WERI-Rb-1 (cell line): ENCODE measurements around the gene IP6K2.
A peak's percentile ranks its signal among the peaks of the same experiment; 100 is the strongest.

Source experiments
- DNase-seq: peaks from one replicate; pipeline ENCODE4 v3.0.0-alpha.2; 2020
- H3K27ac ChIP-seq: fragments of 250-450 bp; sonication (Bioruptor Pico); 2 replicates; pipeline ENCODE4 v1.5.1; 2020; ENCODE audit warnings: mild to moderate bottlenecking, moderate library complexity
- H3K27me3 ChIP-seq: fragments of 250-450 bp; sonication (Bioruptor Pico); 2 replicates; pipeline ENCODE4 v1.5.1; 2021; ENCODE audit warnings: mild to moderate bottlenecking, low read depth, moderate library complexity; ENCODE audit not compliant: insufficient read depth, severe bottlenecking
- H3K36me3 ChIP-seq: fragments of 250-450 bp; sonication (Bioruptor Pico); 2 replicates; pipeline ENCODE4 v1.5.1; 2020; ENCODE audit warnings: mild to moderate bottlenecking, moderate library complexity
- H3K4me3 ChIP-seq: 2 replicates; pipeline ENCODE4 v1.5.1; 2011; ENCODE audit warnings: low read depth, mild to moderate bottlenecking, control low read depth, low read length
- H3K9me3 ChIP-seq: fragments of 250-450 bp; sonication (Bioruptor Pico); 2 replicates; pipeline ENCODE4 v1.5.1; 2021; ENCODE audit warnings: mild to moderate bottlenecking, moderate library complexity; ENCODE audit not compliant: severe bottlenecking
- TF ChIP-seq, protein P1 (sequence below): IDR thresholded peaks from 2 replicates; pipeline ENCODE4 v1.5.1; 2011; ENCODE audit warnings: low read depth, mild to moderate bottlenecking, control low read depth, inconsistent platforms, low read length

Gene IP6K2

DNA sequence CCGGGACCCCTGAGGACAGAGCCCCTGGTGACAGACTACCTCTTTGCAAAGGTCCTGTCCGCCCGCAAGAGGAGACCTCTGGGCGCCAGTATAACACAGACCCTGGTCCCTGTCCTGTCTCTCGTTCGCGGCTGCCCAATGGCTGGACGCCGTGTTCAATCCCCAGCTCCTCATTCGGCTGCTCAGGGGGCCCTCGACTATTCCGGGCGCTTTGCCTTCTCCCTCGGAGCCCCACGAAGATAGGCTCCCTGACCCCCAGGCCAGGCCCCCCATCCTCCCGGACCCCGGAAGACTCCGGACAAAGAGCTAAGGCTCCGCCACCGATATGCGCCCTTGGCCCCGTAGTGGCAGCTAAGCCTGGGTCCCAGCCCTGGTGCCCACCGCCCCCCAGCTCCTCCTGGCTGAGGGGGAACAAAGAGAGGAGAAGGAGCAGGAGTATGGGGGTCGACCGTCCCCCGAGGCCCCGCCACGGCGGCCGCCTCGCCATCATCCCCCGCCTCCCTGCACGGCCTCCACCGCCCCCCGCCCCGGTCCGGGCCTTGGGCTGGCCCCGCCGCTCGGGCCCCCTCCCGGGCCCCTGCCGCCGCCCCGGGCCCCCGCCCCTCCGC is 54.8 kb downstream of the IP6K2 start:
- Histone ChIP-seq H3K27me3 (no peaks in the 10 kb centered on the region), H3K27ac (peak overlapping the region; percentile 97), H3K36me3 (peaks cover 66% of the 10 kb centered on the region), H3K4me3 (peak overlapping the region; percentile 82), H3K9me3 (peaks cover 20% of the 10 kb centered on the region)
- TF ChIP-seq, protein P1, sequence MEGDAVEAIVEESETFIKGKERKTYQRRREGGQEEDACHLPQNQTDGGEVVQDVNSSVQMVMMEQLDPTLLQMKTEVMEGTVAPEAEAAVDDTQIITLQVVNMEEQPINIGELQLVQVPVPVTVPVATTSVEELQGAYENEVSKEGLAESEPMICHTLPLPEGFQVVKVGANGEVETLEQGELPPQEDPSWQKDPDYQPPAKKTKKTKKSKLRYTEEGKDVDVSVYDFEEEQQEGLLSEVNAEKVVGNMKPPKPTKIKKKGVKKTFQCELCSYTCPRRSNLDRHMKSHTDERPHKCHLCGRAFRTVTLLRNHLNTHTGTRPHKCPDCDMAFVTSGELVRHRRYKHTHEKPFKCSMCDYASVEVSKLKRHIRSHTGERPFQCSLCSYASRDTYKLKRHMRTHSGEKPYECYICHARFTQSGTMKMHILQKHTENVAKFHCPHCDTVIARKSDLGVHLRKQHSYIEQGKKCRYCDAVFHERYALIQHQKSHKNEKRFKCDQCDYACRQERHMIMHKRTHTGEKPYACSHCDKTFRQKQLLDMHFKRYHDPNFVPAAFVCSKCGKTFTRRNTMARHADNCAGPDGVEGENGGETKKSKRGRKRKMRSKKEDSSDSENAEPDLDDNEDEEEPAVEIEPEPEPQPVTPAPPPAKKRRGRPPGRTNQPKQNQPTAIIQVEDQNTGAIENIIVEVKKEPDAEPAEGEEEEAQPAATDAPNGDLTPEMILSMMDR: no peak
- no peak for DNase-seq

DNA sequence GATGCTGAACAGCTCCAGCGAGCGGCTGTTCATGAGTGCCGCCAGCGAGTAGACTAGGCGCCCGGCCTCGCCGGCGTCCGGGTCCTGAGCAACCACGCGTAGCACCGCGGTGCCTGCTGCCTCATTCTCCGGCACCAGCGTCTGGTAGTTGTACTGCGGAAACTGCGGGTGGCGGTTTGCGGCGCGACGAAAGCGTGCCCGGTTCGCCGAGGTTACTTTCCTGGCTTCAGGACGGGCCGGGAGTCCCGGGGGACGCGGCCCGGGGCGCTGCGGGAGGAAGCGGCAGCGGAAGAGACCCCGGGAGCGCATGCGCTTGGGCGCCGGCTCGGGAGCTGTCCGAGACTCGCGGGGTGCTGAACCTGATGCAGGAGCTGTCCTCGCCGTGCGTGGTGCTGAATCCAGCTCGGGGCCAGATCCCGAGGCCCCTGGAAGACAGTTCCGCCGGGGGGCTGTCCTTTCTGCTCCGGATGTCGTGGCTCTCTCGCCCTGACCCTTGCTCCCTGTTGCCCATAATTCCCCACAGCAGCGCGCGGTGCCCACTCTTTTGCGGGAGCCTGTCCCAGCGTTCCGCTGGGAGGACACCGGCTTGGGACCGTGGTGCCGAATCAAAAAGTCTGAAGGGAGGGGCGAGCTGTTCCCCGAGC is 55.4 kb downstream of the IP6K2 start:
- TF ChIP-seq, protein P1: no peak
- DNase-seq: no peak
- H3K36me3 ChIP-seq: peaks cover 67% of the 10 kb centered on the region
- no peaks in the 10 kb centered on the region for H3K27me3 ChIP-seq
- peaks cover 20% of the 10 kb centered on the region for H3K9me3 ChIP-seq
- H3K27ac ChIP-seq: peak overlapping the region; percentile 97
- peak overlapping the region; percentile 82 for H3K4me3 ChIP-seq

DNA sequence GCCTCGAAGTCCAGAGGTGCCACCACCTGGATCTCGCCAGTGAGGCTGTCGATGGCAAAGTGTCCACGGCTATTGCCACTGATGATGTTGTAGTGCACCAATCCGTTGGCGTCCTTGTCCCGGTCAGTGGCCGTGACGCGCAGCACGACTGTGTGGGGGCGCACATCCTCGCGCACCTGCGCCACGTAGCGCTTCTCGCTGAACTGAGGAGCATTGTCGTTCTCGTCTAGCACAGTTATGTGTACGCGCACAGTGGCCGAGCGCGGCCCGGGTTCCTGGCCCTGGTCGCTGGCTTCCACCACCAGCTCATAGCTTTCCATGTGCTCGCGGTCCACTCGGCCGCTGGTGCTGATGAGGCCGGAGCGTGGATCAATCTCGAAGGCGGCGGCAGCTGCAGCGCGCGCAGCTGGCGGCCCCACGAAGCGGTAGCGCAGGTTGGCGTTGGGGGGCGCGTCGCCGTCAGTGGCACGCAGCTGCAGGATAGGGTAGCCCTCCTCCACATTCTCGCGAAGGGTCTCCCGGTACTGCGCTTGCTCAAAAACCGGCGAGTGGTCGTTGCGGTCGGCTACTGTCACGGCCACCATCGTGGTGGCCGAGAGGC is 56.1 kb downstream of the IP6K2 start:
- no peak for DNase-seq
- H3K27ac ChIP-seq: no peak overlapping the region
- no peak overlapping the region for H3K4me3 ChIP-seq
- peaks cover 67% of the 10 kb centered on the region for H3K36me3 ChIP-seq
- TF ChIP-seq, protein P1: no peak
- peaks cover 20% of the 10 kb centered on the region for H3K9me3 ChIP-seq
- H3K27me3 ChIP-seq: no peaks in the 10 kb centered on the region

DNA sequence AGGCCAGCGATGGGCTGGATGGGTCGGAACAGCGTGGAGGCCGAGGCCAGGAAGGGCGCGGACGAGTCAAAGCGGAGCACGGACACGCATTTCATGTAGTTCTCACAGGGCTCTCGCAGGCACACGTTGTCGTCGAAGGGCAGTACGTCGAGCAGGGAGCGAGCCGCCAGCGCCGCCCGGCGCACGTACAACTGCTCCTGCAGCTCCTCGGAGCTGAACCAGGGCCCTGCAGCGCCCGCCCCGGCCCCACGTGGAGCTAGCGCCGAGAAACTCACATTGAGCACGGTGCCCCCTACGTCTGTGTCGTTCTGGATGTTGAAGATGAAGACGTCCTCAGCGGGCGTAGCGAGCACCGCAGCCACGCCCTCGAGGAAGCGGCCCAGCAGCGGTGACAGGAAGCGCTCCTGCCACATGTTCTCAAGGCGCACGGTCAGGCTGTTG is 60.2 kb downstream of the IP6K2 start:
- TF ChIP-seq, protein P1: no peak
- DNase-seq: no peak
- peaks cover 19% of the 10 kb centered on the region for H3K9me3 ChIP-seq
- no peak overlapping the region for H3K4me3 ChIP-seq
- no peaks in the 10 kb centered on the region for H3K27me3 ChIP-seq
- peaks cover 94% of the 10 kb centered on the region for H3K36me3 ChIP-seq
- no peak overlapping the region for H3K27ac ChIP-seq

DNA sequence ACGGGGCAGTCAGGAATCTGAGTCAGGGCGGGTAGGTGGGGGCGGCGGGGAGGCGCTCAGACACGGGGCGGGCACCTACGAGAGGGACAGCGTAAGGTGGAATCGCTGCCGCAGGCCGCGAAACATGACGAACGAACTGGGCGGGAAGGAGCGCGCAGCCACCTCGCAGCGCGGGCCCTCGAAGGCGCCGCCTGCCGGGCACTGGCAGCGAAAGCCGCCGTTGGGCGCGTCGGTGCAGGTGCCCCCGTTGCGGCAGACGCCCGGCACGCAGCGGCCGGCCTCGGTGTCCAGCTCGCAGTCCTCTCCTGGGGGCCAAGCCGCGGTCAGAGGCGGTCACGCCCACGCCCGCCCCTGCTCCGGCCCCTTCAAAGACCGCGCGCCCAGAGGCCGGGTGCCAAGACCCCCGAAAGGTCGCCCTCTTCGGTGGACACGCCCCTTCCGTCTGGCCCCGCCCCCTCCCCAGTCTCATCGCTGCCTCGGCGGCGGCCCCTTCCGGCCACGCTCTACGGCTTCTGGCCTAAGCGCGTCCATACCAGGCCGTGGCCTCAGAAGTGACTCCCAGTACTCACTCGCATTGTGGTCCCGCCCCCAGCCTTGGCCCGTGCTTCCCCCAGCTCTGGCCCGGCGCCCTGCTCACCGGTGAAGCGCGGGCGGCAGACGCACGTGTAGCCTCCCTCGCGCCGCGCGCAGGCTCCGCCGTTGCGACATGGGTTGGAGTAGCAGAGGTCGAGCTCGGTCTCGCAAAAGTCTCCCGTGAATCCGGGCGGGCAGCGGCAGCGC is 60.8 kb downstream of the IP6K2 start:
- DNase-seq: no peak
- Histone ChIP-seq H3K27me3 (no peaks in the 10 kb centered on the region), H3K36me3 (peaks cover 94% of the 10 kb centered on the region), H3K27ac (no peak overlapping the region), H3K9me3 (peaks cover 12% of the 10 kb centered on the region), H3K4me3 (no peak overlapping the region)
- TF ChIP-seq, protein P1: no peak
